HG03571 (cell line): Measurements from ENCODE around the gene IFNK.

Experiments used
- ATAC-seq: cut with Tn5 transposase; IDR thresholded peaks from one replicate; pipeline ENCODE4 v1.9.1; 2021; ENCODE audit not compliant: unreplicated experiment

The IFNK gene

DNA sequence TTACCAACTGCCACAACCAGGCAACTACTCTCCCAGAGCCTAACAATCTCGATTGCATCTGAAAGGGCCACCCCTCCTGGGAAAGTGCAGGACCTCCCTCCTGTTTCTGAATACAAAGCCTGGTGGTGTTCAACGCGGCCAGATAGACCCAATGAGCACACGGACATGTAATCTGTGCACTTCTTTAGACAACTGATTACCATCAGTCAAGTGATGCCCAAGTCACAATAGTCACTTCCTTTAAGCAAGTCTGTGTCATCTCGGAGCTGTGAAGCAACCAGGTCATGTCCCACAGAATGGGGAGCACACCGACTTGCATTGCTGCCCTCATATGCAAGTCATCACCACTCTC lies 48.5 kb downstream of the IFNK start:
- peak; percentile 24 for ATAC-seq

DNA sequence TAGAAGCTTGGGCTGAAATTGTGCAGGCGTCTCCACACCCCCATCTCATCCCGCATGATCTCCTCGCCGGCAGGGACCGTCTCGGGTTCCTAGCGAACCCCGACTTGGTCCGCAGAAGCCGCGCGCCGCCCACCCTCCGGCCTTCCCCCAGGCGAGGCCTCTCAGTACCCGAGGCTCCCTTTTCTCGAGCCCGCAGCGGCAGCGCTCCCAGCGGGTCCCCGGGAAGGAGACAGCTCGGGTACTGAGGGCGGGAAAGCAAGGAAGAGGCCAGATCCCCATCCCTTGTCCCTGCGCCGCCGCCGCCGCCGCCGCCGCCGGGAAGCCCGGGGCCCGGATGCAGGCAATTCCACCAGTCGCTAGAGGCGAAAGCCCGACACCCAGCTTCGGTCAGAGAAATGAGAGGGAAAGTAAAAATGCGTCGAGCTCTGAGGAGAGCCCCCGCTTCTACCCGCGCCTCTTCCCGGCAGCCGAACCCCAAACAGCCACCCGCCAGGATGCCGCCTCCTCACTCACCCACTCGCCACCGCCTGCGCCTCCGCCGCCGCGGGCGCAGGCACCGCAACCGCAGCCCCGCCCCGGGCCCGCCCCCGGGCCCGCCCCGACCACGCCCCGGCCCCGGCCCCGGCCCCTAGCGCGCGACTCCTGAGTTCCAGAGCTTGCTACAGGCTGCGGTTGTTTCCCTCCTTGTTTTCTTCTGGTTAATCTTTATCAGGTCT lies 49.0 kb downstream of the IFNK start, which contains the start of gene C9orf72:
Gene C9orf72, minus strand, starts transcription at position 564 of the 716 bp plus-strand sequence. CDS start 6,361 bp downstream, outside the sequence.
- peak; percentile 63 for ATAC-seq

DNA sequence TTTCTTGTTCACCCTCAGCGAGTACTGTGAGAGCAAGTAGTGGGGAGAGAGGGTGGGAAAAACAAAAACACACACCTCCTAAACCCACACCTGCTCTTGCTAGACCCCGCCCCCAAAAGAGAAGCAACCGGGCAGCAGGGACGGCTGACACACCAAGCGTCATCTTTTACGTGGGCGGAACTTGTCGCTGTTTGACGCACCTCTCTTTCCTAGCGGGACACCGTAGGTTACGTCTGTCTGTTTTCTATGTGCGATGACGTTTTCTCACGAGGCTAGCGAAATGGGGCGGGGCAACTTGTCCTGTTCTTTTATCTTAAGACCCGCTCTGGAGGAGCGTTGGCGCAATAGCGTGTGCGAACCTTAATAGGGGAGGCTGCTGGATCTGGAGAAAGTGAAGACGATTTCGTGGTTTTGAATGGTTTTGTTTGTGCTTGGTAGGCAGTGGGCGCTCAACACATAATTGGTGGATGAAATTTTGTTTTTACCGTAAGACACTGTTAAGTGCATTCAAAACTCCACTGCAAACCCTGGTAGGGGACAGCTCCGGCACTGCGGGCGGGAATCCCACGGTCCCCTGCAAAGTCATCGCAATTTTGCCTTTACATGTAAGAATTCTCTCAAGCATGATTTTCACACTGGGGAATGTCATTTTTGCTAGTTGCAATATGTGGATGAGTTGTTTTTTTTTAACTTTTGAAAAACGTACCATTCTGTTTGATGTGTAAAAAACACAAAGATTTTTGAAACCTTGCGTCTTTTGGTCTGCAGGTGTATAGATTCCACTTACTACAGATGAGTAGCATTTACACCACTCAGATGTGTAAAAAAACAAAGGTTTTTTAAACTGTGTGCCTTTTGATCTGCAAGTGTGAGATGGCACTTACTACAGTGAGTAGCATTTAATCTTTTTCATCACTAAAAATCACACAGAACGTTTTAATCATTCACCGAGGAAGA lies 49.8 kb downstream of the IFNK start:
- ATAC-seq = peak; percentile 88
